LNCAP (cell line): ENCODE data around the gene PDLIM1.

Source experiments
- TF ChIP-seq, protein P1 (sequence below): fragments of 450-650 bp; IDR thresholded peaks from 2 replicates; pipeline ENCODE4 v1.5.1; 2017; ENCODE audit warnings: mild to moderate bottlenecking

Gene PDLIM1

DNA sequence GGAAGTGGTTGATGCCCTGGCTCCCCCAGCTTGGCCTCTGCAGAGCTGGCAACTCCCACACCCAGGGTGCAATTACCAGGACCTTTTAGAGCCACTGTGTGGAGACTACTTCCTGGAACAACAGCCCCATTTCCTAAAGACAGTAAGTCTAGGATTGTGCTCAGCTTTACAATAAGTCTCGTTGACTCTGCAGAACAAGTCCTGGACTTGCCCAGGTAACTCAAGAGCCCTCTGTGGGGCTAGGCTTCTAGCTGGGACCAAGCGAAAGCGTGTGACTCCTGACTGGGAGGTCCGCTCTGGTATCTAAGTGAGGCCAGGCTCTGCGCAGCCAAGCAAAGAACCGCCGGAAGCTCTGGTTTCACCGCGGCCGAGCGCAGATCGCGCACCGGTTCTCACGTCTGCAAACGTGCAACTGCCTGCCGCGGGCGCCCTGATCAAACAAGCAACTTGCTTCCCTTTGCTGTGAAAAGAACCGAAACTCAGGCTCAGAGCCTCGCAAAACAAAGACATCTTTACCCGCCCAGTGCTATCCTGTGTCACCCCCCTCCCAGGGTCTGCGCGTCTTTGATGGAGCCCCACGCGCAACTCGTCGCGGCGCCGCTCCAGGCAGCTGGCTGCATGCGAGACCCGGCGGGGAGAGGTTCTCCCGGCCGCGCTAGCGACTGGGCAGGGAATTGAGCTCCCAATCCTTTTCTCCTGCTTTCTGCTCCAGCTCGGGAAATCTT, 4.4 kb upstream of the PDLIM1 start:
- TF ChIP-seq, protein P1, sequence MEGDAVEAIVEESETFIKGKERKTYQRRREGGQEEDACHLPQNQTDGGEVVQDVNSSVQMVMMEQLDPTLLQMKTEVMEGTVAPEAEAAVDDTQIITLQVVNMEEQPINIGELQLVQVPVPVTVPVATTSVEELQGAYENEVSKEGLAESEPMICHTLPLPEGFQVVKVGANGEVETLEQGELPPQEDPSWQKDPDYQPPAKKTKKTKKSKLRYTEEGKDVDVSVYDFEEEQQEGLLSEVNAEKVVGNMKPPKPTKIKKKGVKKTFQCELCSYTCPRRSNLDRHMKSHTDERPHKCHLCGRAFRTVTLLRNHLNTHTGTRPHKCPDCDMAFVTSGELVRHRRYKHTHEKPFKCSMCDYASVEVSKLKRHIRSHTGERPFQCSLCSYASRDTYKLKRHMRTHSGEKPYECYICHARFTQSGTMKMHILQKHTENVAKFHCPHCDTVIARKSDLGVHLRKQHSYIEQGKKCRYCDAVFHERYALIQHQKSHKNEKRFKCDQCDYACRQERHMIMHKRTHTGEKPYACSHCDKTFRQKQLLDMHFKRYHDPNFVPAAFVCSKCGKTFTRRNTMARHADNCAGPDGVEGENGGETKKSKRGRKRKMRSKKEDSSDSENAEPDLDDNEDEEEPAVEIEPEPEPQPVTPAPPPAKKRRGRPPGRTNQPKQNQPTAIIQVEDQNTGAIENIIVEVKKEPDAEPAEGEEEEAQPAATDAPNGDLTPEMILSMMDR, result no peak

DNA sequence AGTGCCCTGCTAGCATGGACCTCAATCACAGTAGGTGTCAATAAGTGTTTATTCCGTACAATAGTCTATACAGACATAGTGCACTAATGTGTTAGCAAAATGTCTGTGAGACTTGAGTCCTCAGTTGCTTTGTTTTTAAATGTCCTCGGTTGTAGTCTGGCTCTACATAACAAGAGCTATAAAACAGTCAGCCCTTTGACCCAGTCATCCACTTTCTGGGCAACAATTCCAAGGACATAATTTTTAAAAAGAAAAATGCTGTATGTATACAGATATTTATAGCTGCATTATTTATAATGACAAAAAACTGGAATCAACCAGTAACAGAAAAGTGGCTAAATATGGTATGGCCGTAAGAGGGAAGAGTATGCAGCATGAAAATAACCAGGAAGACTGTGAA, 2.8 kb upstream of the PDLIM1 start:
- TF ChIP-seq, protein P1, result no peak

DNA sequence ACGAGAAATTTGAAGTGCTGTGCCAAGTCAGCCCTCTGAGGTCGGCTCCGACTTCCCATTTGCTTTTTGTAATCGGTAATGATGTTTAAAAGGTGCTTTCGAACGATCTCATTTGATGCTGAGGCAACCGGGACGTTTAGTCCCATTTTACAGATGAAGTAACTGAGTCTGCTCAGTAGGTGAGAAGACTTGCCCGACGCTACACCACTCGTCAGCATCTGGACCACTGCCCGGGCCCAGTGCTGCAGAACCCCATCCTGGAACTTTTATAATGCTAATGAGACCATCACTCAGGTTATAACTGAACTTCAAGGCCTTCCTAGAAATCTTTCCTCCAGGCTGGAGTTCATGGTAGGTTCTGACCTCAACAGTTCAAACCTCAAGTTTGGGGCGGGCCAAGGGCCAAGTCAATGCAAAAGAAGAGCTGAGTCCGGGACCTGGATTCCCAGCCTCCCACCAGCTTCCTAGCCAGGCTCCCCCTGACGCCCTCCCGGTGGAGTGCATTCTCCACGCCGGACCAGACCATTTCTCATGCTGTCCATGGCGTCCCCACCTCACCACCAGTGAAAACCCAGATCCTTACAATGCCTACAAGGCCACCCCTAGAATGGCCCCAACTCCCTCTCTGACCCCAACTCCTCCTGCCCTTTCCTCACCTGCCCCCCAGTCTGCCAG, 699 bp upstream of the PDLIM1 start:
- TF ChIP-seq, protein P1, result no peak

DNA sequence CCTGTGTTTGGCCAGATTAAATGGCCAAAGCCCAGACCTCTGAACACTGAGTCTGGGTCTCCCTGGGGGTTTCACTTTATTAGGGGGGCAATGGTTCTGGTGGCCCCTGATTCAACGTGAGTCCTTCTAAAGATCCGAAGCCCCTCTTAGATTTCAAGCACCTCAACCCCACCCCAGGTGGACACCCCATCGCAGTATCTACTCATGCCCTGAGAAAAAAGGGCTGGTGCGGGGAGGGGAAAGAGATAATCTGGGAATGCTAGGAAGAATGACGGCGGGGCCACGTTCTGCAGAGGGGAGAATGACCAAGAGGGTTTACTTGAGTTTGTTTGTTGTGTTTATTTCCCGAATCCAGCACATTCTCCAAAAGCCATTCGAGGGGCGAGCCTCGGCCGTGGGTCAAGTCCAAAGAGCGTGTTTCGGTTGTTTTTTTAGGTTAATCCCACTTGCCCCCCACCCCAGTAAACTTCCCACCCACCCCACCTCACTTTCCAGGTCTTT, 832 bp downstream of the PDLIM1 start:
- TF ChIP-seq, protein P1, result no peak

DNA sequence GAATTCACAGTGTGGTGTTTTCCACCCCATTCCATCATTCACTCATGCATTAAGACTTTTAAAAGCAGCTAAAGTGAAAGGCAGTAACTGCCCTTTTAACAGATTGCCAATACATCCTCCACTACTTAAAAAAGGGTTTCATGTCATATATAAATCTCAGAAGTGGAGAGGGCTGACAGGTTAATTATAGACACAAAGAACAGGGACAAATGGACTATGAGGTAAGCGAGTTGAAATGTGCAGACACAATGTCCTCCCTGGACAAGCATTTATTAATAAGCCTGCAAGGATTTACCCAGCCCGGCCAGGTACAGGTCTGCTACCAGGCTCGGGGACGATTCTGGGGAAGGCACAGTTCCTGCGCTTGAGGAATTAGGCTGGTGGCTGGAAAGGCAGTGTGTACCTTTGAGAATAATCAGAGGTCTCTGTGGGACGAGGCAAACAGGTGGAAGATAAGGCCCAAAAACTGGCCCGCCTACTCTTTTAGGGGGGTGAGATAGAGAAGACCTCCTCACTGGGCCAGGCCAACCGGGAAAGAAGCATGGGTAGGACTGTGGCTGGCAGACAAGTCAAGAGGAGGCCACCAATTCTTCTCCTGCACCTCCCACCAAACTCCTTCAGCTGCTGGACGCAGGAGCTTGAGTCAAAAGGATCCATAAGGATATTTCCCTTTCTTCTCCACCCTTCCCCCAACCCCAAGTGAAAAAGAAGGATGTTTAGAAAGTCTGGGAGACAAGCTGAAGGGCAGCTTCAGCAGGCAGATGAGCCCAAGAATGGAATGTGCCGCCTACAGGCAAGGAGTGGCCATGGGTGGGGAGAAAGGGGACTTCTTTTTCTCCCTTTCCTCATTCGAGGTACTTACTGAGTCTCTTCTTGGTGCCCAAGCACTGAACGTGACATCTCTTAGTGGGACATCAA, 1.5 kb downstream of the PDLIM1 start:
- TF ChIP-seq, protein P1, result no peak

DNA sequence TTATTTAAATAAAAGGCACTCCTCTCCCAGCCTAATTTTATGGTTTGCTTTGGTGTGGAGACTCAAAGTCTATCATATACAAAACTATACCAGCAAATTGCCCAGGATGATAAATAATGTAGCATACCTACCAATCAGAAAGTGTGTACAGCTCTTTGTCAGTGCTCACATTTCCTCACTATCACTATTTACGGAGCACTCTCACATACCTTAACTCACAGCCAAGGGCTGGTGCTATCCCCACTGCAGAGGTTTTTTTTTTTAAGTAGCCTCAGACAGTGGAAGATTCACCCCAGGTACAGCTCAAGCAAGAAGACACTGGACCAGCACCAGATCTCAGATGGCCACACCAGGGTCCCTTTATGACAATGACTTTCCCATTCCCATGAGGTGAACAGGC, 2.5 kb downstream of the PDLIM1 start:
- TF ChIP-seq, protein P1, result no peak

DNA sequence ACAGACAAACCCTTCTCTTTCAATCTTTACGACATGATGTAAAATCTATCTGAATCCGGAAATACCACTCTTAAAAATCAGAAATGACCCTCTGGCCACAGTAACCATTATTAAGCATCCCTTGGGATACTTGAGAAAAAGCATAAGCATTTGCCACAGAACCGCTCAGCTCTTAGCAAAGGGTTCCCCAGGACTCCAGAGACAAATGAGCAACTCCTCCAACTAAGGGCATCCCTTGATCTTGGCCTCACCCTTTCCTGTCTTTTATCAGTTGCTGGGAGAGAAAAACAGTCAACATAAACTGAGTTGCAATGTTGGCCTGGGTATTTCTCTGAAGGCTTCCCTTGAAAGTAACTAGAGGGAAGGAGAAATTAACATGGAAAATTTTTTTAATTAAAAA, 3.5 kb downstream of the PDLIM1 start:
- TF ChIP-seq, protein P1, result no peak
